HL-60 (cell line): ENCODE measurements around the gene SLC35D2.
"Not testable (repeated sequence)": the region's sequence is repeated elsewhere in the genome, so short reads cannot be mapped to it uniquely, and the experiment has no call there.

Experiments used
- POLR2AphosphoS5 ChIP-seq: IDR thresholded peaks from 2 replicates; pipeline ENCODE4 v1.6.1; 2012; ENCODE audit warnings: low read depth
- REST ChIP-seq: IDR thresholded peaks from 2 replicates; pipeline ENCODE4 v1.6.1; 2012; ENCODE audit warnings: low read depth; ENCODE audit not compliant: insufficient replicate concordance
- TF ChIP-seq, protein P1 (sequence below): IDR thresholded peaks from one replicate; pipeline ENCODE4 v1.5.1; 2011; ENCODE audit warnings: low read length, control low read depth, inconsistent platforms; ENCODE audit not compliant: insufficient read depth

DNA sequence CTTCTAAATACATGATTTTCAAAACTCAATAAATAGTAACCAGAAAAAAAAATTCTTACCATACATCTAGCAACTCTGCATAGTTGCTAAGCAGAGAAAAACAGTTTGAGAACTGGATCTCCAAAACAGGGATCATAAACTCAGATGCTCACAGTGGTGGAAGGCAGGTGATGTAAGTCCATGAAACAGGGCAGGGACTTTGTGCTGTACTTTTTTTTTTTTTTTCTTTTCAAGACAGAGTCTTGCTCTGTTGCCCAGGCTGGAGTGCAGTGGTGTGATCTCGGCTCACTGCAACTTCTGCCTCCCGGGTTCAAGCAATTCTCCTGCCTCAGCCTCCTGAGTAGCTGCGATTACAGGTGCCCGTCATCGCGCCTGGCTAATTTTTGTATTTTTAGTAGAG lies 76.6 kb downstream of the SLC35D2 start:
- TF ChIP-seq, protein P1, sequence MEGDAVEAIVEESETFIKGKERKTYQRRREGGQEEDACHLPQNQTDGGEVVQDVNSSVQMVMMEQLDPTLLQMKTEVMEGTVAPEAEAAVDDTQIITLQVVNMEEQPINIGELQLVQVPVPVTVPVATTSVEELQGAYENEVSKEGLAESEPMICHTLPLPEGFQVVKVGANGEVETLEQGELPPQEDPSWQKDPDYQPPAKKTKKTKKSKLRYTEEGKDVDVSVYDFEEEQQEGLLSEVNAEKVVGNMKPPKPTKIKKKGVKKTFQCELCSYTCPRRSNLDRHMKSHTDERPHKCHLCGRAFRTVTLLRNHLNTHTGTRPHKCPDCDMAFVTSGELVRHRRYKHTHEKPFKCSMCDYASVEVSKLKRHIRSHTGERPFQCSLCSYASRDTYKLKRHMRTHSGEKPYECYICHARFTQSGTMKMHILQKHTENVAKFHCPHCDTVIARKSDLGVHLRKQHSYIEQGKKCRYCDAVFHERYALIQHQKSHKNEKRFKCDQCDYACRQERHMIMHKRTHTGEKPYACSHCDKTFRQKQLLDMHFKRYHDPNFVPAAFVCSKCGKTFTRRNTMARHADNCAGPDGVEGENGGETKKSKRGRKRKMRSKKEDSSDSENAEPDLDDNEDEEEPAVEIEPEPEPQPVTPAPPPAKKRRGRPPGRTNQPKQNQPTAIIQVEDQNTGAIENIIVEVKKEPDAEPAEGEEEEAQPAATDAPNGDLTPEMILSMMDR: not testable (repeated sequence)
- TF ChIP-seq REST, POLR2AphosphoS5: not testable (repeated sequence)
